Pancreas (tissue), 10 donors: Measurements from ENCODE around the gene FARS2. TPM values are rescaled to one million over a fixed set of nuclear protein-coding genes. Genes with fewer than 3 reads are reported as not detected.

Experiments
- ATAC-seq, 4 donors: fragments of 200-7000 bp; cut with Tn5 transposase; one replicate each; pipeline versions ENCODE4 v1.8.0 to v1.9.1; 2020; ENCODE audit warnings: mild to moderate bottlenecking in 4 of 4, moderate library complexity in 4 of 4
- DNase-seq, 6 donors: peaks; one replicate each; pipeline ENCODE4 v3.0.0-alpha.2; 2020
- FAIRE-seq: peaks from 2 replicates; lab custom pipeline; 2012; peaks lifted over from hg19 to GRCh38; lab: Jason Lieb, UNC
- H3K27ac ChIP-seq, 4 donors: fragments of 200-600 bp; sonication (generic); 1 replicate in 3 of 4; 2 replicates in 1 of 4; pipeline versions ENCODE4 v1.5.0 to v1.8.0; 2020
- H3K27me3 ChIP-seq, 4 donors: fragments of 200-600 bp; one replicate each; pipeline ENCODE4 v1.8.0; 2021
- H3K36me3 ChIP-seq, 3 donors: fragments of 200-600 bp; sonication (generic) in 1 of 3; one replicate each; pipeline versions ENCODE4 v1.5.0 to v1.8.0; 2020 to 2021
- H3K4me1 ChIP-seq, 3 donors: fragments of 200-600 bp; one replicate each; pipeline ENCODE4 v1.8.0; 2021
- H3K4me3 ChIP-seq, 4 donors: fragments of 200-600 bp; sonication (generic) in 2 of 4; one replicate each; pipeline versions ENCODE4 v1.5.0 to v1.8.0; 2020 to 2021
- H3K9me3 ChIP-seq, 4 donors: fragments of 200-600 bp; one replicate each; pipeline ENCODE4 v1.8.0; 2021
- CTCF ChIP-seq, 4 donors: fragments of 200-600 bp; sonication (generic) in 3 of 4; IDR thresholded peaks; one replicate each; pipeline versions ENCODE4 v1.5.0 to v1.8.0; 2021; ENCODE audit warnings: antibody characterized with exemption in 4 of 4
- WGBS, 2 donors: extraction: QIAGEN DNeasy Blood & Tissue Kit; methylation state at CpG; one replicate each; pipeline ENCODE4 v1.1.7; 2013; 5-methylcytosine and 5-hydroxymethylcytosine counted together
- intact Hi-C, 3 donors: fragments of 100-400 bp; cut with DNase I; formaldehyde crosslinking; loops; one replicate each; pipeline versions ENCODE4 v1.11.1 to v1.14.2; 2022
- polyA plus RNA-seq, 2 donors: library from polyadenylated mRNA; stranded (reverse); fragments of 200-250 nt; gene quantifications; one replicate each; pipeline ENCODE4 v1.2.3, GENCODE V29; 2013
- total RNA-seq, 6 donors: library from RNA; stranded (reverse); fragmentation: NEBNext Ultra II Directional in 4 of 6; extraction: Animal tissue kit (Norgen Biotek cat#: 25700) in 4 of 6; gene quantifications; one replicate each; pipeline versions ENCODE4 v1.2.1 to v1.2.4, GENCODE V29; 2021 to 2023
- donor health status: healthy with polysubstance abuse.
- donor health status: DM: no; HTN: no; CAD: no; lungs with moderate emphysema.
- donor health status: DM: no; HTN: no; CAD: no.
- donor health status: control.
- donor health status: control.
- donor health status: Bipolar disorder and iron deficiency.
- donor health status: DM: yes; HTN: yes; CAD: no.
- donor health status: DM: no; HTN: no; CAD: no.
- donor health status: DM: no; HTN: no; CAD: no.
- donor health status: DM: yes; HTN: yes; CAD: no.

FARS2 gene
- total and polyA plus RNA-seq, 8 donors: 4.1 to 10.3 (median 7.5) TPM

GRCh38 chr6:5644523-5645185 lies 383.3 kb downstream of the FARS2 start:
- TF ChIP-seq CTCF (IDR thresholded peaks at IDR 0.05): no peak
- ATAC-seq (no peak), DNase-seq (no peak), FAIRE-seq (no peak)
- H3K4me1 ChIP-seq: no peaks in the 10 kb centered on the region
- intact Hi-C loops: no loop called here
- 90 to 96% methylated on average over 4 of the region's 4 CpGs for WGBS, 2 donors
- H3K9me3 ChIP-seq: no peaks in the 10 kb centered on the region
- no peak overlapping the region for H3K27ac ChIP-seq
- H3K27me3 ChIP-seq: no peaks in the 10 kb centered on the region
- H3K4me3 ChIP-seq: no peak overlapping the region
- no peaks in the 10 kb centered on the region for H3K36me3 ChIP-seq

GRCh38 chr6:5645328-5646290 lies 384.3 kb downstream of the FARS2 start:
- H3K27me3 ChIP-seq: no peaks in the 10 kb centered on the region
- 84 to 87% methylated on average over 13 of the region's 13 CpGs for WGBS, 2 donors
- no peaks in the 10 kb centered on the region for H3K9me3 ChIP-seq
- DNase-seq (no peak), ATAC-seq (no peak), FAIRE-seq (no peak)
- no peak for TF ChIP-seq CTCF (IDR thresholded peaks at IDR 0.05)
- no peaks in the 10 kb centered on the region for H3K4me1 ChIP-seq
- H3K4me3 ChIP-seq: no peak overlapping the region
- intact Hi-C loops: no loop called here
- H3K36me3 ChIP-seq: no peaks in the 10 kb centered on the region
- H3K27ac ChIP-seq: no peak overlapping the region

- FAIRE-seq: no peak
- no peak for ATAC-seq
- Histone ChIP-seq H3K27me3 (no peaks in the 10 kb centered on the region), H3K4me3 (no peak overlapping the region), H3K4me1 (no peaks in the 10 kb centered on the region), H3K27ac (no peak overlapping the region), H3K36me3 (no peaks in the 10 kb centered on the region), H3K9me3 (no peaks in the 10 kb centered on the region)
- intact Hi-C loops: no loop called here
- TF ChIP-seq CTCF (IDR thresholded peaks at IDR 0.05): no peak
- DNase-seq: no peak
- 95% methylated on average over 17 of the region's 17 CpGs for WGBS, 2 donors
Observed at GRCh38 chr6:5652406-5653137, 391.3 kb downstream of the FARS2 start.

GRCh38 chr6:5653801-5654200 lies 392.5 kb downstream of the FARS2 start:
- no peak overlapping the region for H3K4me3 ChIP-seq
- WGBS, 2 donors: 96 to 97% methylated on average over 5 of the region's 5 CpGs
- ATAC-seq: no peak
- TF ChIP-seq CTCF (IDR thresholded peaks at IDR 0.05): no peak
- intact Hi-C loops: no loop called here
- no peaks in the 10 kb centered on the region for H3K4me1 ChIP-seq
- no peak for DNase-seq
- H3K9me3 ChIP-seq: no peaks in the 10 kb centered on the region
- no peak overlapping the region for H3K27ac ChIP-seq
- no peaks in the 10 kb centered on the region for H3K27me3 ChIP-seq
- no peak for FAIRE-seq
- H3K36me3 ChIP-seq: no peaks in the 10 kb centered on the region
